HepG2 (cell line): ENCODE results near the gene C11orf21. TPM values are rescaled to one million over a fixed set of nuclear protein-coding genes. Genes with fewer than 3 reads are reported as not detected.

Source experiments
- ATAC-seq: fragments of 200-7000 bp; cut with Tn5 transposase; 3 replicates; pipeline ENCODE4 v1.9.1; 2020; ENCODE audit warnings: mild to moderate bottlenecking, moderate library complexity
- BruUV-seq: library from RNA; stranded (reverse); fragments of 400-500 nt; replicated peaks from 2 replicates; lab custom pipeline; 2021; lab: Mats Ljungman, UMichigan
- CTCF ChIA-PET: fragments of 300-600 bp; formaldehyde crosslinking; extraction: SDS; loops from one replicate; lab custom pipeline; 2021; ENCODE audit warnings: low total read pairs, inconsistent platforms, low intra/inter-chr PET ratio; lab: Yijun Ruan, JAX
- POLR2A ChIA-PET: fragments of 350-600 bp; sonication (Branson Sonifier 250); formaldehyde crosslinking; loops from one replicate; lab custom pipeline; 2020; ENCODE audit warnings: antibody characterized with exemption, inconsistent platforms; lab: Yijun Ruan, JAX
- DNase-seq: peaks from one replicate; pipeline ENCODE4 v3.0.0-alpha.2; 2015; ENCODE audit warnings: low spot score
- FAIRE-seq: peaks from 3 replicates; lab custom pipeline; 2011; peaks lifted over from hg19 to GRCh38; lab: Jason Lieb, UNC
- H2AFZ ChIP-seq: one replicate; pipeline ENCODE4 v1.6.1; 2011; ENCODE audit warnings: low read length, inconsistent platforms
- H3K27ac ChIP-seq: fragments of 300-600 bp; 3 replicates; pipeline ENCODE4 v1.8.0; 2011; ENCODE audit warnings: mixed run types, mild to moderate bottlenecking, mixed read lengths, low read length, inconsistent platforms; ENCODE audit not compliant: insufficient read depth; ENCODE audit errors: extremely low read length
- H3K27me3 ChIP-seq, 2 experiments: fragments of 200-600 bp in 1 of 2; 2 replicates in 1 of 2; 3 replicates in 1 of 2; pipeline versions ENCODE4 v1.6.0 to v1.8.0; 2011; ENCODE audit warnings: low read length in 2 of 2, mild to moderate bottlenecking in 2 of 2, moderate library complexity in 2 of 2, inconsistent platforms in 1 of 2; ENCODE audit not compliant: insufficient read depth in 2 of 2, control insufficient read depth in 1 of 2
- H3K36me3 ChIP-seq, 2 experiments: fragments of 200-600 bp in 1 of 2; replicated peaks in 1 of 2; 2 replicates in 1 of 2; 3 replicates in 1 of 2; pipeline versions ENCODE4 v1.5.1 to v1.8.0; 2011; ENCODE audit warnings: low read length in 2 of 2, inconsistent platforms in 1 of 2; ENCODE audit not compliant: insufficient read depth in 2 of 2, control insufficient read depth in 1 of 2
- H3K4me1 ChIP-seq: 2 replicates; pipeline ENCODE4 v1.5.1; 2012; ENCODE audit warnings: low read length, inconsistent platforms; ENCODE audit not compliant: insufficient read depth
- H3K4me2 ChIP-seq: 2 replicates; pipeline ENCODE4 v1.6.0; 2011; ENCODE audit warnings: low read depth, low read length, inconsistent platforms
- H3K4me3 ChIP-seq, 3 experiments: fragments of 200-600 bp in 1 of 3; sonication (generic), shearing (Covaris generic) in 1 of 3; replicated peaks in 1 of 3; 2 replicates each; pipeline ENCODE4 v1.5.1; 2011 to 2016; ENCODE audit warnings: low read length in 3 of 3, inconsistent platforms in 2 of 3, low read depth in 2 of 3, mild to moderate bottlenecking in 2 of 3, control low read depth in 1 of 3, mixed read lengths in 1 of 3; ENCODE audit not compliant: insufficient read depth in 1 of 3
- H3K79me2 ChIP-seq: one replicate; pipeline ENCODE4 v1.6.1; 2011; ENCODE audit warnings: low read length, inconsistent platforms; ENCODE audit not compliant: insufficient read depth
- H3K9ac ChIP-seq: 2 replicates; pipeline ENCODE4 v1.6.0; 2011; ENCODE audit warnings: mild to moderate bottlenecking, low read depth, low read length, inconsistent platforms; ENCODE audit not compliant: insufficient read depth
- H3K9me3 ChIP-seq: 2 replicates; pipeline ENCODE4 v1.5.1; 2012; ENCODE audit warnings: mild to moderate bottlenecking, low read length
- H4K20me1 ChIP-seq: 2 replicates; pipeline ENCODE4 v1.6.0; 2011; ENCODE audit warnings: inconsistent platforms, mild to moderate bottlenecking, low read length, moderate library complexity; ENCODE audit not compliant: insufficient read depth
- CEBPB ChIP-seq: IDR thresholded peaks from 2 replicates; pipeline ENCODE4 v1.6.1; 2011; ENCODE audit warnings: low read depth, low read length, improper control_type of control experiment, borderline replicate concordance
- KLF13 ChIP-seq: sonication (generic); formaldehyde crosslinking; IDR thresholded peaks from 2 replicates; pipeline ENCODE4 v1.4.0; 2020; ENCODE audit warnings: mild to moderate bottlenecking, missing genetic modification reagents
- SRY ChIP-seq: sonication (generic); formaldehyde crosslinking; IDR thresholded peaks from 2 replicates; pipeline ENCODE4 v1.8.0; 2022; ENCODE audit warnings: mild to moderate bottlenecking, missing genetic modification reagents
- ZNF383 ChIP-seq: sonication (generic); formaldehyde crosslinking; IDR thresholded peaks from 2 replicates; pipeline ENCODE4 v1.4.0; 2020; ENCODE audit warnings: missing genetic modification reagents, mild to moderate bottlenecking, borderline replicate concordance
- ZNF775 ChIP-seq: sonication (generic); formaldehyde crosslinking; IDR thresholded peaks from 2 replicates; pipeline ENCODE4 v1.4.0; 2020; ENCODE audit warnings: missing genetic modification reagents, mild to moderate bottlenecking, moderate library complexity, borderline replicate concordance
- WGBS: methylation state at CpG from one replicate; pipeline ENCODE4 v1.1.6; 2017; ENCODE audit warnings: low lambda C conversion rate; 5-methylcytosine and 5-hydroxymethylcytosine counted together
- in situ Hi-C: cut with HindIII; loops from 2 replicates; pipeline ENCODE4 v1.10.0; 2017; ENCODE audit warnings: low pct_unique_long_range_greater_than_20kb; ENCODE audit not compliant: extremely low pct_ligation_motif_present
- intact Hi-C: fragments of 100-400 bp; cut with micrococcal nuclease; formaldehyde crosslinking; loops from one replicate; pipeline ENCODE4 v1.10.0; 2022; ENCODE audit not compliant: unreplicated experiment
- polyA plus RNA-seq, 8 experiments: library from polyadenylated mRNA; depleted of rRNA in 3 of 8; stranded (reverse) in 7 of 8; unstranded in 1 of 8; fragments of >200 nt; fragmentation: Illumina TruSeq in 4 of 8; extraction: Trizol in 4 of 8; gene quantifications; 2 replicates each; pipeline versions ENCODE4 v1.2.1 to v1.2.3, GENCODE V29; 2011 to 2016; ENCODE audit warnings: low read depth in 4 of 8, missing spikeins in 1 of 8, mixed read lengths in 1 of 8; ENCODE audit not compliant: insufficient read depth in 1 of 8
- total RNA-seq, 5 experiments: library from RNA; depleted of rRNA; stranded (reverse); fragments of >200 nt; fragmentation: Illumina TruSeq; extraction: Trizol; gene quantifications; 2 replicates each; pipeline ENCODE4 v1.2.3, GENCODE V29; 2016; ENCODE audit warnings: low read depth in 1 of 5
- TF ChIP-seq, protein P1 (sequence below): IDR thresholded peaks from 2 replicates; pipeline ENCODE4 v1.6.1; 2018; ENCODE audit warnings: missing genetic modification reagents
- TF ChIP-seq, protein P2 (sequence below): IDR thresholded peaks from 2 replicates; pipeline ENCODE4 v1.6.1; 2016; ENCODE audit warnings: low read depth, missing genetic modification reagents, missing compliant biosample characterization
- TF ChIP-seq, protein P3 (sequence below): sonication (generic); formaldehyde crosslinking; IDR thresholded peaks from 2 replicates; pipeline ENCODE4 v1.4.0; 2020; ENCODE audit warnings: low read depth, missing genetic modification reagents
- TF ChIP-seq, protein P4 (sequence below): sonication (generic); formaldehyde crosslinking; IDR thresholded peaks from 2 replicates; pipeline ENCODE4 v1.4.0; 2020; ENCODE audit warnings: mild to moderate bottlenecking, missing genetic modification reagents, borderline replicate concordance

The C11orf21 gene
- total and polyA plus RNA-seq, 2 of the 13 experiments (the other 11 are each of a cell fraction or from before 2014, with no cell fraction given): 0.08 TPM; not detected in 1

DNA sequence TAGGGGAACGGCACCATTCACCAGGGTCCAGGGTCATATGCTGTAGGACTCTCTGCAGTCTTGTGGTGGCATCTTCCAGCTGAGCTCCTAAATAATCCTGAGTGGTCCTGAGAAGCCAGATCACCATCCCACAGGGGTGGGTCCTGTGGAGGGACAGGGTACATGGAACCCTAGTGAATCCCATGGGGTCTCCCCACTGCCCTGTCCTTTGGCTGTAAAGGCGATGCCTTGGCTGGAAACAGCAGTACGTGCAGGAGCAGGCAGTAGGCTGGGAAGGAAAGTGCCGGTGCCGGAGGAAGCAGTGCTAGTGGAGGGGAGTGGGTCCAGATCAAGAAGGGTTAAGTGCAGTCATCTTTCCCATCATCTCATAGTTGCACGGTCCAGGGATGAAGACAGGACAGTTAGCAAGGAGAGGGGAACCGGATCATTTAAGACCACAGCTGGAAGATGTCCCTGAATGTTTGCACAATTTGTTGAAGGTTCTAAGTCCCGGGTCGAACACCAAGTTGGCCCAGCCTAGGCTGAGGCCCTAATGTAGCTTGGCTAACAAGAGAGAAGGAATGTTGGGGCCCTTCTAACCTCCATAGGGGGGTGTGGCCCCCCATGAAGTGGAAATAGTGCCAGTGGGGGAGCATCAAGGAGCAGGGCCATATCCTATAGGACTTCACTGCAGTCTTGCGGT lies 18.2 kb upstream of the C11orf21 start:
- Histone ChIP-seq H3K36me3 (no peaks in the 10 kb centered on the region), H3K27ac (no peak overlapping the region), H3K27me3 (peaks cover 7 to 19% of the 10 kb centered on the region in 2 experiments; a peak in 3 of 5 replicates), H3K4me3 (no peak overlapping the region), H4K20me1 (no peaks in the 10 kb centered on the region), H3K79me2 (no peaks in the 10 kb centered on the region), H3K9ac (no peak overlapping the region), H3K4me2 (no peak overlapping the region), H2AFZ (no peak overlapping the region), H3K4me1 (no peaks in the 10 kb centered on the region), H3K9me3 (no peaks in the 10 kb centered on the region)
- no peak for FAIRE-seq
- ChIA-PET POLR2A (no interaction called here), CTCF (no interaction called here)
- ATAC-seq: no peak
- DNase-seq: no peak
- 35% methylated on average over 9 of the region's 10 CpGs for WGBS
- intact Hi-C loops (loop anchor here (10.0 kb wide), 1 partner anchor 215 kb away; no protein-coding TSS in a partner anchor), in situ Hi-C loops (no loop called here)
- BruUV-seq: no TSS peak
- TF ChIP-seq, protein P1, sequence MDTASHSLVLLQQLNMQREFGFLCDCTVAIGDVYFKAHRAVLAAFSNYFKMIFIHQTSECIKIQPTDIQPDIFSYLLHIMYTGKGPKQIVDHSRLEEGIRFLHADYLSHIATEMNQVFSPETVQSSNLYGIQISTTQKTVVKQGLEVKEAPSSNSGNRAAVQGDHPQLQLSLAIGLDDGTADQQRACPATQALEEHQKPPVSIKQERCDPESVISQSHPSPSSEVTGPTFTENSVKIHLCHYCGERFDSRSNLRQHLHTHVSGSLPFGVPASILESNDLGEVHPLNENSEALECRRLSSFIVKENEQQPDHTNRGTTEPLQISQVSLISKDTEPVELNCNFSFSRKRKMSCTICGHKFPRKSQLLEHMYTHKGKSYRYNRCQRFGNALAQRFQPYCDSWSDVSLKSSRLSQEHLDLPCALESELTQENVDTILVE (CRISPR knock-in tag): no peak
- TF ChIP-seq, protein P2, sequence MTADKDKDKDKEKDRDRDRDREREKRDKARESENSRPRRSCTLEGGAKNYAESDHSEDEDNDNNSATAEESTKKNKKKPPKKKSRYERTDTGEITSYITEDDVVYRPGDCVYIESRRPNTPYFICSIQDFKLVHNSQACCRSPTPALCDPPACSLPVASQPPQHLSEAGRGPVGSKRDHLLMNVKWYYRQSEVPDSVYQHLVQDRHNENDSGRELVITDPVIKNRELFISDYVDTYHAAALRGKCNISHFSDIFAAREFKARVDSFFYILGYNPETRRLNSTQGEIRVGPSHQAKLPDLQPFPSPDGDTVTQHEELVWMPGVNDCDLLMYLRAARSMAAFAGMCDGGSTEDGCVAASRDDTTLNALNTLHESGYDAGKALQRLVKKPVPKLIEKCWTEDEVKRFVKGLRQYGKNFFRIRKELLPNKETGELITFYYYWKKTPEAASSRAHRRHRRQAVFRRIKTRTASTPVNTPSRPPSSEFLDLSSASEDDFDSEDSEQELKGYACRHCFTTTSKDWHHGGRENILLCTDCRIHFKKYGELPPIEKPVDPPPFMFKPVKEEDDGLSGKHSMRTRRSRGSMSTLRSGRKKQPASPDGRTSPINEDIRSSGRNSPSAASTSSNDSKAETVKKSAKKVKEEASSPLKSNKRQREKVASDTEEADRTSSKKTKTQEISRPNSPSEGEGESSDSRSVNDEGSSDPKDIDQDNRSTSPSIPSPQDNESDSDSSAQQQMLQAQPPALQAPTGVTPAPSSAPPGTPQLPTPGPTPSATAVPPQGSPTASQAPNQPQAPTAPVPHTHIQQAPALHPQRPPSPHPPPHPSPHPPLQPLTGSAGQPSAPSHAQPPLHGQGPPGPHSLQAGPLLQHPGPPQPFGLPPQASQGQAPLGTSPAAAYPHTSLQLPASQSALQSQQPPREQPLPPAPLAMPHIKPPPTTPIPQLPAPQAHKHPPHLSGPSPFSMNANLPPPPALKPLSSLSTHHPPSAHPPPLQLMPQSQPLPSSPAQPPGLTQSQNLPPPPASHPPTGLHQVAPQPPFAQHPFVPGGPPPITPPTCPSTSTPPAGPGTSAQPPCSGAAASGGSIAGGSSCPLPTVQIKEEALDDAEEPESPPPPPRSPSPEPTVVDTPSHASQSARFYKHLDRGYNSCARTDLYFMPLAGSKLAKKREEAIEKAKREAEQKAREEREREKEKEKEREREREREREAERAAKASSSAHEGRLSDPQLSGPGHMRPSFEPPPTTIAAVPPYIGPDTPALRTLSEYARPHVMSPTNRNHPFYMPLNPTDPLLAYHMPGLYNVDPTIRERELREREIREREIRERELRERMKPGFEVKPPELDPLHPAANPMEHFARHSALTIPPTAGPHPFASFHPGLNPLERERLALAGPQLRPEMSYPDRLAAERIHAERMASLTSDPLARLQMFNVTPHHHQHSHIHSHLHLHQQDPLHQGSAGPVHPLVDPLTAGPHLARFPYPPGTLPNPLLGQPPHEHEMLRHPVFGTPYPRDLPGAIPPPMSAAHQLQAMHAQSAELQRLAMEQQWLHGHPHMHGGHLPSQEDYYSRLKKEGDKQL: no peak
- TF ChIP-seq SRY: no peak
- TF ChIP-seq, protein P3, sequence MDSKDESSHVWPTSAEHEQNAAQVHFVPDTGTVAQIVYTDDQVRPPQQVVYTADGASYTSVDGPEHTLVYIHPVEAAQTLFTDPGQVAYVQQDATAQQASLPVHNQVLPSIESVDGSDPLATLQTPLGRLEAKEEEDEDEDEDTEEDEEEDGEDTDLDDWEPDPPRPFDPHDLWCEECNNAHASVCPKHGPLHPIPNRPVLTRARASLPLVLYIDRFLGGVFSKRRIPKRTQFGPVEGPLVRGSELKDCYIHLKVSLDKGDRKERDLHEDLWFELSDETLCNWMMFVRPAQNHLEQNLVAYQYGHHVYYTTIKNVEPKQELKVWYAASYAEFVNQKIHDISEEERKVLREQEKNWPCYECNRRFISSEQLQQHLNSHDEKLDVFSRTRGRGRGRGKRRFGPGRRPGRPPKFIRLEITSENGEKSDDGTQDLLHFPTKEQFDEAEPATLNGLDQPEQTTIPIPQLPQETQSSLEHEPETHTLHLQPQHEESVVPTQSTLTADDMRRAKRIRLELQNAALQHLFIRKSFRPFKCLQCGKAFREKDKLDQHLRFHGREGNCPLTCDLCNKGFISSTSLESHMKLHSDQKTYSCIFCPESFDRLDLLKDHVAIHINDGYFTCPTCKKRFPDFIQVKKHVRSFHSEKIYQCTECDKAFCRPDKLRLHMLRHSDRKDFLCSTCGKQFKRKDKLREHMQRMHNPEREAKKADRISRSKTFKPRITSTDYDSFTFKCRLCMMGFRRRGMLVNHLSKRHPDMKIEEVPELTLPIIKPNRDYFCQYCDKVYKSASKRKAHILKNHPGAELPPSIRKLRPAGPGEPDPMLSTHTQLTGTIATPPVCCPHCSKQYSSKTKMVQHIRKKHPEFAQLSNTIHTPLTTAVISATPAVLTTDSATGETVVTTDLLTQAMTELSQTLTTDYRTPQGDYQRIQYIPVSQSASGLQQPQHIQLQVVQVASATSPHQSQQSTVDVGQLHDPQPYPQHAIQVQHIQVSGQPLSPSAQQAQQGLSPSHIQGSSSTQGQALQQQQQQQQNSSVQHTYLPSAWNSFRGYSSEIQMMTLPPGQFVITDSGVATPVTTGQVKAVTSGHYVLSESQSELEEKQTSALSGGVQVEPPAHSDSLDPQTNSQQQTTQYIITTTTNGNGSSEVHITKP (CRISPR knock-in tag): no peak
- TF ChIP-seq, protein P4, sequence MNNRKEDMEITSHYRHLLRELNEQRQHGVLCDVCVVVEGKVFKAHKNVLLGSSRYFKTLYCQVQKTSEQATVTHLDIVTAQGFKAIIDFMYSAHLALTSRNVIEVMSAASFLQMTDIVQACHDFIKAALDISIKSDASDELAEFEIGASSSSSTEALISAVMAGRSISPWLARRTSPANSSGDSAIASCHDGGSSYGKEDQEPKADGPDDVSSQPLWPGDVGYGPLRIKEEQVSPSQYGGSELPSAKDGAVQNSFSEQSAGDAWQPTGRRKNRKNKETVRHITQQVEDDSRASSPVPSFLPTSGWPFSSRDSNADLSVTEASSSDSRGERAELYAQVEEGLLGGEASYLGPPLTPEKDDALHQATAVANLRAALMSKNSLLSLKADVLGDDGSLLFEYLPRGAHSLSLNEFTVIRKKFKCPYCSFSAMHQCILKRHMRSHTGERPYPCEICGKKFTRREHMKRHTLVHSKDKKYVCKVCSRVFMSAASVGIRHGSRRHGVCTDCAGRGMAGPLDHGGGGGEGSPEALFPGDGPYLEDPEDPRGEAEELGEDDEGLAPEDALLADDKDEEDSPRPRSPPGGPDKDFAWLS (CRISPR knock-in tag): no peak
- no peak for TF ChIP-seq KLF13 (CRISPR knock-in tag)
- no peak for TF ChIP-seq CEBPB
- no peak for TF ChIP-seq ZNF775 (CRISPR knock-in tag)
- no peak for TF ChIP-seq ZNF383 (CRISPR knock-in tag)
